Measurements from ENCODE around the gene SYT14.
"Not testable (repeated sequence)": the region's sequence is repeated elsewhere in the genome, so short reads cannot be mapped to it uniquely, and the experiment has no call there.

Gene SYT14

DNA sequence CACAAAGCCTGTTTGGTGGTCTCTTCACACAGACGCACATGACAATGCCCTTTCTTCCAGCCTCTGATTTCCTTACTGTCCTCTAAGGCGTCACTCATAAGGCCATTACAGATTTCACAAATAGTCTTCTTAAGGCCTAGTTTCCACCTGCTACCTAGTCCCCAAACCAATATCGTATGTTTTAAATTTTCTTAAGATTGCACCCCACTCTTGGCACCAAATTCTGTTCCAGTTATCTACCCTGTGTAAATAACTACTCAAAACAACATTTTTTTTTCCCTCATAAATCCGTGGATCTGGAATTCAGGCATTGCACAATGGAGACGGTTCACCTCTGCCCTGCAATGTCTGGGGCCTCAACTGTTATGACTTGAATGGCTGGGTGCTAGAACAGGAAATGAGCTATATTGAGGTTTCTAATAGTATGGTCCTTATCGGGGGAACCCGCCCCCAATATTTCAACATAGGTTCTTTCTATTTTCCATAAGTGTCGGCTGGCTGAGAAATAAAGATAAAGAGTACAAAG, 257.7 kb downstream of the SYT14 start:
- Mint-ChIP-seq H3K27me3 (peaks cover 2% of the 10 kb centered on the region), H3K27ac (no peak overlapping the region), H3K9me3 (peaks cover 3% of the 10 kb centered on the region), H3K4me3 (no peak overlapping the region), H3K4me1 (no peaks in the 10 kb centered on the region), H3K36me3 (no peaks in the 10 kb centered on the region)
- DNase-seq (ENCODE audit: low spot score in 2 of 2): no peak
- ATAC-seq (ENCODE audit: low read depth): no peak

DNA sequence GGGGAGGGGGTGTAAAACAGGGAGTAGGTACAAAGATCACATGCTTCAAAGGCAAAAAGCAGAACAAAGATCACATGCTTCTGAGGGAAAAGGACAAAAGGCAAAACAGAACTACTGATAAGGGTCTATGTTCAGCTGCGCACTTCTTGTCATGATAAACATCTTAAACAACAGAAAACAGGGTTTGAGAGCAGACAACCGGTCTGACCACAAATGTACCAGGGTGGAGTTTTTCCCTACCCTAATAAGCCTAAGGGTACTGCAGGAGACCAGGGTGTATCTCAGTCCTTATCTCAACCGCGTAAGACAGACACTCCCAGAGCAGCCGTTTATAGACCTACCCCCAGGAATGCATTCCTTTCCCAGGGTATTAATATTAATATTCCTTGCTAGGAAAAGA, 258.2 kb downstream of the SYT14 start:
- H3K27ac Mint-ChIP-seq; H3K36me3 Mint-ChIP-seq; H3K27me3 Mint-ChIP-seq; H3K4me3 Mint-ChIP-seq; ATAC-seq (ENCODE audit: low read depth); H3K9me3 Mint-ChIP-seq; H3K4me1 Mint-ChIP-seq; DNase-seq (ENCODE audit: low spot score in 2 of 2): not testable (repeated sequence)

DNA sequence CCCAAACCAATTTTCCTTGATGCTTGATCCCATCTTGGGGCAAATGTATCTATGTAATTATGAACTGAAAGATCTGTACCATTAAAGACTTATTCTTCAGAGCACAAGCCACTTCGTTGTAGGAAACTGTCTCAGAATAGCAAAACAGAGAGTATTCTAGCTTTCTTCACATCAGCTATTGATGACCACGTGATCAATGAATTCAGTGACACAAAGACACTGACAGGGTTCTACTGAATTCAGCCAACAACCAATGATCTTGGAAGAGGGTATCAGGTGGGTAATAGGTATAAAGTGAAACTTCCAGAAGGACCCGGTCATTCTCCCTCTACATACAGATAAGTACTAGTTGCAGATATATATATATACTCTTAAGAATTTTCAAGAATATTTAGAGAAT, 260.8 kb downstream of the SYT14 start:
- Mint-ChIP-seq H3K36me3 (no peaks in the 10 kb centered on the region), H3K4me1 (no peaks in the 10 kb centered on the region), H3K4me3 (no peak overlapping the region), H3K27ac (no peak overlapping the region), H3K27me3 (peaks cover 6% of the 10 kb centered on the region), H3K9me3 (peaks cover 3% of the 10 kb centered on the region)
- no peak for DNase-seq (ENCODE audit: low spot score in 2 of 2)
- no peak for ATAC-seq (ENCODE audit: low read depth)

DNA sequence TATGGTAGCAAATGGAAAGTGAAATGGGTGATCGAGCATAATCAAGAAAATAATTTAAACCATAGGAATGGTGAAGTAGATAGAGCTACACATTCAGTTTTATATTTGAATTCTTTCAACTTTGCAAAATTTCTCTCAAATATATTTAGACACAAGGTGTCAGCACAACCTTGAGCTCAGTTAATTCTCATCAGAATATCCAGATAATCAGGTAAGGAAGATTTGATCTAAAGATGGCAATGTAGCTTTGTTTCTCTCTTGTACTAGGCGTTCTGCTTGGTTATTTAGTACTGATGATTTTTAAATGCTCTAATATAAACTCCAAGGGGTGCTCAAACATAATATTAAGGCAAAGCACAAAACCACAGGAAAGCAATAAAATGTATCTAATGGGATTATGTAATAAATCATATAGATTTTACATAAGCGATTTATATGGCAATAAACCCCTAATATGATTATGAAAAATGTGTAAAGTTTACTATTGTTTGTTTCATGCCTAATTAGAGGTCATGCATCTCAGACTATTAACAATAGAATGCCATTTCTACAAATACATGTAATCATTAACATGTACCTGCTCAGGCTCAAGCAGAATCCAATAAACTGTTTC, 262.2 kb downstream of the SYT14 start:
- no peaks in the 10 kb centered on the region for H3K4me1 Mint-ChIP-seq
- ATAC-seq (ENCODE audit: low read depth) (no peak), DNase-seq (ENCODE audit: low spot score in 2 of 2) (no peak)

DNA sequence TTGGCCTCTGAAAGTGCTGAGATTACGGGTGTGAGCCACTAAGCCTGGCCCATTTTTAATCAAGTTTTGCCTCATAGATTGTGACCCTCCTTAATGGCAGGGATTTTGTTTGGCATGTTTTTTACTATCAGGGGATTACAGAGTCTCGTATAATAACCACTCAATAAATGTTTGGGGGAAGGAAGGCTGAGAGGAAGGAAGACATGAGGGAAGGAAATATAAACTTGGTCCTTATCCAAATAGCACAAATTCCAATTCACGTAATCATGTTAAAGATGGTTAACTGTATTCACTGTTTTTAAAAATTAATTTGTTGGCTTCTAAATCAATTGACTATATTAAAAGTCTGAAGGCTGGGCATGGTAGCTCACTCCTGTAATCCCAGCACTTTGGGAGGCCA, 263.7 kb downstream of the SYT14 start:
- H3K4me1 Mint-ChIP-seq: no peaks in the 10 kb centered on the region
- ATAC-seq (ENCODE audit: low read depth): no peak
- H3K9me3 Mint-ChIP-seq: peaks cover 2% of the 10 kb centered on the region
- no peak for DNase-seq (ENCODE audit: low spot score in 2 of 2)
- H3K4me3 Mint-ChIP-seq: no peak overlapping the region
- peaks cover 2% of the 10 kb centered on the region for H3K36me3 Mint-ChIP-seq
- peaks cover 9% of the 10 kb centered on the region for H3K27me3 Mint-ChIP-seq
- no peak overlapping the region for H3K27ac Mint-ChIP-seq

More for the DNA sequence above, 262.2 kb downstream of the SYT14 start:
- H3K27ac Mint-ChIP-seq: no peak overlapping the region
- peaks cover 3% of the 10 kb centered on the region for H3K9me3 Mint-ChIP-seq
- H3K36me3 Mint-ChIP-seq: no peaks in the 10 kb centered on the region
- H3K27me3 Mint-ChIP-seq: peaks cover 6% of the 10 kb centered on the region
- no peak overlapping the region for H3K4me3 Mint-ChIP-seq

DNA sequence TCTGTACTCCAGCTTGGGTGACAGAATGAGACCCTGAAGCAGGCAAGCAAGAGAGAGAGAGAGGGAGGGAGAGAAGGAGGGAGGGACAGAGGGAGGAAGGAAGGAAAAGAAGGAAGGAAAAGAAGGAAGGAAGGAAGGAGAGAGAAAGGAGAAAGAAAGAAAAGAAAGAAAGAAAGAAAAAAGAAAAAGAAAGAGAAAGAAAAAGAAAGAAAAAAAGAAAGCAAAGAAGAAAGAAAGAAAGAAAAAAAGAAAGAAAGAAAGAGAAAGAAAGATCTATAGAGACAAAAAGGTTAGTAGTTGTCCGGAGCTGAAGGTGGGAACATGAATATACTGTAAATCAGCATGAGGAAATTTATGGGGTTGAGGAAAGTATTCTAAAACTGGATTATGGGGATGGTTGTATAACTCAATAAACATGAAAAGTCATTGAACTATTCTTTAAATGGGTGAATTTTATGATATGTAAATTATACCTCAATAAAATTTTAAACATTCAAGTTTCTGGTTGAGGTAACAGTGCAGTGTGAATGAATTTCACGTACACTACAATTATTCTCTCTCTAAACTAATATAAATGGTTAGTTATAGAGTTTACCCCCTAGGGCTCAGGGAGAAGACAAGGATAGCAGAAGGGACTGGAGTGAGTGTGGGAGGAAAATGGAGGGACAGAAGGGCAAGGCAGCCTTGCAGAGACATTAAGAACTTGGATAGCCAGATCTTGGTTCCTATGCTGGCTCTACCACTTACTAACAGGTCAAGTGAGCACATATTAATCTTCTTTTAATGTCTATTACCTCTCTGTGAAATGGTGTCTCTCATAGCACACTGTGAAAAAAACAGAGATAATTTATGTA, 269.8 kb downstream of the SYT14 start:
- DNase-seq (ENCODE audit: low spot score in 2 of 2) (no peak), ATAC-seq (ENCODE audit: low read depth) (no peak)
- Mint-ChIP-seq H3K36me3 (peaks cover 2% of the 10 kb centered on the region), H3K4me1 (no peaks in the 10 kb centered on the region), H3K27me3 (peaks cover 12% of the 10 kb centered on the region), H3K27ac (no peak overlapping the region), H3K9me3 (peaks cover 2% of the 10 kb centered on the region), H3K4me3 (no peak overlapping the region)

DNA sequence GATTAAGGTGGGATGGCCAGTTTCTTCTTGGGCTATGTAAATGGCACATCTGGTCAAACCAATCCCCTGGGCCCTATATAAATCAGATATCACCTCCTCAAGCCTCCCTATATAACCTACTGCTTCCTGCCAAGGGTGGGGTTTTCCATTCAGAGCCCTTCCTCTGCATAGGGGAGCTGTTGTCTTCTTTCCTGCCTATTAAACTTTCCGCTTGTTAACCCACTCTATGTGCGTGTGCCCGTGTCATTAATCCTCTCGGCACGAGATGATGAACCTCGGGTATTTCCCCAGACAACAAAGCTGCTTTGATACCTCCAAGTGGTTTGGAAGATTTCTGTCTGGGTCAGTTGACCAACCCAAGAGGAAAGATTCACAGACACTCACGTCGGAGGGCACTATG, 275.3 kb downstream of the SYT14 start:
- H3K27me3 Mint-ChIP-seq: peaks cover 12% of the 10 kb centered on the region
- no peaks in the 10 kb centered on the region for H3K36me3 Mint-ChIP-seq
- no peaks in the 10 kb centered on the region for H3K4me1 Mint-ChIP-seq
- H3K27ac Mint-ChIP-seq: no peak overlapping the region
- DNase-seq (ENCODE audit: low spot score in 2 of 2): no peak
- H3K4me3 Mint-ChIP-seq: no peak overlapping the region
- ATAC-seq (ENCODE audit: low read depth): no peak
- H3K9me3 Mint-ChIP-seq: no peaks in the 10 kb centered on the region

DNA sequence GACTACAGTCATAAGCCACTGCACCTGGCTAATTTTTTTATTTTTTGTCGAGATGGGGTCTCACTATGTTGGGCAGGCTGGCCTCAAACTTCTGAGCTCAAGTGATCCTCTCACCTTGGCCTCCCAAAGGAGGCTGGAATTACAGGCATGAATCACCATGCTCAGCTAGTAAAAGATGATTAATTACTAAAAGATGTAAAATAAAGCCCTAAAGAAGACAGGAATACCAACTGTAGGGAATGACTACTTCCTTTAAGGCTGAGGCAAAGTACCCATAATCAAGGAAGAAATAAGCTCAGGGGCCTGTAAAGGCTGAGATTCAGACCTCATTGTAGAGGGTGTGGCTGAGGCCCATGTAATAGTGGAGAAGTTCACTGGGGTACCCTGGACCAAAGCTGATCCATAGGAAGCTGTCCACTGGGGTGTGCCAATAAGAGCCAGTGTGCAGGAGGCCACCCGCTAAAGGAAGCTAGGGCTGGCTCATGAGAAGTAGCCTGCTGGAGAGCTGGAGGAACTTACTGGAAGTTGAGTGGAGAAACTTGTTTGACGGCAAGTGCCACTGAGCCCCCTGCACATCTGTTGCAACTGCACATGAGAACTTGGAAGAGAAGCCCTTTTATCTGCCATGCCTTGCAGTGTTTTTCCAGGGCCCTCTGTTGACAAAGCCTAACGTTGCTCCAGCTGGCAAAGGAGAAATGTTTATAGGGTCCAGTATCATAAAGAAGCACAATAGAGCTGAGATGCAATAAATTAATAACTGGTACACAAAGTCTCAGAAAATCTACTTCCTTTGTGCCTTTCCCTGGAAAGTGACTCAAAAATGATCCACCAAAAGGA, 276.8 kb downstream of the SYT14 start:
- DNase-seq (ENCODE audit: low spot score in 2 of 2): no peak
- ATAC-seq (ENCODE audit: low read depth): no peak
- H3K4me1 Mint-ChIP-seq: no peaks in the 10 kb centered on the region
- peaks cover 10% of the 10 kb centered on the region for H3K27me3 Mint-ChIP-seq
- H3K36me3 Mint-ChIP-seq: no peaks in the 10 kb centered on the region
- H3K9me3 Mint-ChIP-seq: no peaks in the 10 kb centered on the region
- no peak overlapping the region for H3K27ac Mint-ChIP-seq
- no peak overlapping the region for H3K4me3 Mint-ChIP-seq

DNA sequence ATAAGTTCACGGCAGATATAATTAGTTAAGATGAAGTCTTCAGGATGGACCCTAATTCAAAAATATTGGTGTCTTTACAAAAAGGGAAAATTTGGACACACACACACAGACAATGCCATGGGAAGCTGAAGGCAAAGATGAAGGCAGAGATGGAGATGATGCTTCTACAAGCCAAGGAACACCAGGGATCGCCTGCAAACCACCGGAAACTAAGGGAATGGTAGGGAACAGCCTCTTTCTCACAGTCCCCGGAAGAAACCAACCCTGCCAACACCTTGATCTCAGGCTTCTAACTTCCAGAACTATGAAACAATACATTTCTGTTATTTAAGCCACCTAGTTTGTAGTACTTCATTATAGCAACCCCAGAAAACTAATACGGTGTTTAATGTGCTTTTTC, 279.5 kb downstream of the SYT14 start:
- ATAC-seq (ENCODE audit: low read depth) (no peak), DNase-seq (ENCODE audit: low spot score in 2 of 2) (no peak)
- Mint-ChIP-seq H3K9me3 (no peaks in the 10 kb centered on the region), H3K4me3 (no peak overlapping the region), H3K27me3 (peaks cover 9% of the 10 kb centered on the region), H3K27ac (no peak overlapping the region), H3K4me1 (no peaks in the 10 kb centered on the region), H3K36me3 (no peaks in the 10 kb centered on the region)

DNA sequence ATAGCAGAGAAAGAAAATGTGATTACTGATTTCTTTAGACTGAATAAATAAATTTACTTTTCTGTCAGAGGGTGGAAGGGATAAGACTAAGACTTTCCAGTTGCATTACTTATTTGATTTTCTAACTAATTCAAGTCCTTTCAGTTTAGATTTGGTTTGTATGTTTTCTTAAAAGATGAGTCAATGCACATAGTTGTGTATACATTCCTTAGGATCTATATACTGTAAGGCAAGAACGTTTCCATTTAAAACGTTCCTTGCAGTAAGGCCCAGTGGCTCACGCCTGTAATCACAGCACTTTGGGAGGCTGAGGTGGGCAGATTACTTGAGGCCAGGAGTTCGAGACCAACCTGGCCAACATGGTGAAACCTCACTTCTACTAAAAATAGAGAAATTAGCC, 280.0 kb downstream of the SYT14 start:
- DNase-seq (ENCODE audit: low spot score in 2 of 2): no peak
- Mint-ChIP-seq H3K9me3 (no peaks in the 10 kb centered on the region), H3K4me3 (no peak overlapping the region), H3K4me1 (no peaks in the 10 kb centered on the region), H3K27ac (no peak overlapping the region), H3K36me3 (no peaks in the 10 kb centered on the region), H3K27me3 (peaks cover 9% of the 10 kb centered on the region)
- ATAC-seq (ENCODE audit: low read depth): no peak
